ENCODE measurements around the gene U2AF2. TPM values are rescaled to one million over a fixed set of nuclear protein-coding genes. Genes with fewer than 3 reads are reported as not detected.

The U2AF2 gene
- total and polyA plus RNA-seq, 2 experiments from 2014 or later: 73.1 to 233 TPM

- H3K36me3 Mint-ChIP-seq (ENCODE audit: low read depth): peaks cover 56% of the 10 kb centered on the region
- no peak overlapping the region for H3K27ac ChIP-seq (ENCODE audit: low read depth)
These were observed 21.5 kb downstream of the U2AF2 start for GRCh38 chr19:55676383-55676782.

More at GRCh38 chr19:55676383-55676782, 21.5 kb downstream of the U2AF2 start:
- Histone ChIP-seq H3K4me3 (peak overlapping the region; percentile 96), H3K4me2 (peak overlapping the region; percentile 98), H3K36me3 (ENCODE audit: insufficient read depth) (peaks cover 8% of the 10 kb centered on the region; the same call in 1 of the 2 replicates), H2AFZ (no peak overlapping the region), H3F3A (replicated peaks; ENCODE audit: low read depth) (peaks cover 26% of the 10 kb centered on the region; the same call in 1 of the 2 replicates), H3K79me2 (replicated peaks; ENCODE audit: insufficient read depth) (peaks cover 59% of the 10 kb centered on the region), H4K20me1 (replicated peaks; ENCODE audit: insufficient read depth) (peaks cover 43% of the 10 kb centered on the region), H3K9me2 (ENCODE audit: insufficient read depth) (no peaks in the 10 kb centered on the region), H3K27me3 (ENCODE audit: insufficient read depth) (no peaks in the 10 kb centered on the region), H3K4me1 (ENCODE audit: insufficient read depth) (peaks cover 32% of the 10 kb centered on the region)
- ATAC-seq (no peak), DNase-seq (ENCODE audit: low spot score) (no peak)
- H3K4me1 Mint-ChIP-seq: peaks cover 30% of the 10 kb centered on the region
- TF ChIP-seq EZH2 (IDR thresholded peaks at IDR 0.05; ENCODE audit: low read depth, unreplicated experiment) (no peak), CREB1 (CRISPR knock-in tag; IDR thresholded peaks at IDR 0.05; ENCODE audit: low read depth) (no peak), CTCF (conservative IDR thresholded peaks at IDR 0.05; ENCODE audit: low read depth in 2 of 2) (no peak), ZNF462 (CRISPR knock-in tag; IDR thresholded peaks at IDR 0.05) (no peak), REST (IDR thresholded peaks at IDR 0.05; ENCODE audit: unreplicated experiment) (no peak), POLR2AphosphoS5 (IDR thresholded peaks at IDR 0.05; ENCODE audit: low read depth) (no peak), STAT1 (IDR thresholded peaks at IDR 0.05; ENCODE audit: unreplicated experiment) (no peak), NANOG (IDR thresholded peaks at IDR 0.05; ENCODE audit: borderline replicate concordance) (no peak), ETS1 (IDR thresholded peaks at IDR 0.05) (no peak), EZH2phosphoT487 (IDR thresholded peaks at IDR 0.05; ENCODE audit: unreplicated experiment) (no peak)
- peaks cover 4% of the 10 kb centered on the region; the same call in 2 of the 3 replicates for H3K9me3 Mint-ChIP-seq
- H3K4me3 Mint-ChIP-seq: peak overlapping the region; percentile 96
- H3K27me3 Mint-ChIP-seq (ENCODE audit: insufficient read depth, low read depth, poor library complexity): peaks cover 25% of the 10 kb centered on the region
- no peak overlapping the region; the same call in 1 of the 2 replicates for H3K27ac Mint-ChIP-seq

Measured in GM23338 (cell line).